Measurements from ENCODE around the gene NEUROD1.

Gene NEUROD1

GRCh38 chr2:181680937-181681811, 857 bp upstream of the NEUROD1 start:
- DNase-seq (ENCODE audit: low read depth) = no peak

- DNase-seq (ENCODE audit: low read depth) = no peak
These were observed 755 bp downstream of the NEUROD1 start for GRCh38 chr2:181679544-181679979.

- DNase-seq (ENCODE audit: low read depth) = no peak
These were observed 1.3 kb downstream of the NEUROD1 start for GRCh38 chr2:181678861-181679543.

GRCh38 chr2:181677912-181678586, 2.3 kb downstream of the NEUROD1 start:
- DNase-seq (ENCODE audit: low read depth) = peak; percentile 37

- no peak for DNase-seq (ENCODE audit: low read depth)
These were observed 5.1 kb downstream of the NEUROD1 start for GRCh38 chr2:181675254-181675653.

GRCh38 chr2:181674461-181674860, 5.9 kb downstream of the NEUROD1 start:
- DNase-seq (ENCODE audit: low read depth) = no peak

- DNase-seq (ENCODE audit: low read depth) = no peak
These were observed 7.1 kb downstream of the NEUROD1 start for GRCh38 chr2:181673173-181673572.

- no peak for DNase-seq (ENCODE audit: low read depth)
These were observed 7.9 kb downstream of the NEUROD1 start for GRCh38 chr2:181672255-181673008.

- no peak for DNase-seq (ENCODE audit: low read depth)
These were observed 9.7 kb downstream of the NEUROD1 start for GRCh38 chr2:181670632-181671031.

- DNase-seq (ENCODE audit: low read depth) = no peak
These were observed 13.1 kb downstream of the NEUROD1 start for GRCh38 chr2:181667234-181667633.

GRCh38 chr2:181662287-181662686, 18.0 kb downstream of the NEUROD1 start:
- no peak for DNase-seq (ENCODE audit: low read depth)

- no peak for DNase-seq (ENCODE audit: low read depth)
These were observed 20.1 kb downstream of the NEUROD1 start for GRCh38 chr2:181660181-181660580.

- DNase-seq (ENCODE audit: low read depth) = no peak
These were observed 21.9 kb downstream of the NEUROD1 start for GRCh38 chr2:181658444-181658843.

- DNase-seq (ENCODE audit: low read depth) = no peak
These were observed 22.9 kb downstream of the NEUROD1 start for GRCh38 chr2:181657379-181657778.

- DNase-seq (ENCODE audit: low read depth) = no peak
These were observed 23.6 kb downstream of the NEUROD1 start, which contains the start of gene CERKL for GRCh38 chr2:181656450-181657291. TSS of gene CERKL (minus strand) at chr2:181657105. CDS start at chr2:181657006, 99 bp downstream.

GRCh38 chr2:181655519-181655918, 24.8 kb downstream of the NEUROD1 start:
- no peak for DNase-seq (ENCODE audit: low read depth)

- DNase-seq (ENCODE audit: low read depth) = no peak
These were observed 30.8 kb downstream of the NEUROD1 start for GRCh38 chr2:181649436-181649979.

GRCh38 chr2:181648478-181649155, 31.7 kb downstream of the NEUROD1 start:
- DNase-seq (ENCODE audit: low read depth) = no peak

- no peak for DNase-seq (ENCODE audit: low read depth)
These were observed 33.8 kb downstream of the NEUROD1 start for GRCh38 chr2:181646415-181646987.

GRCh38 chr2:181643151-181643550, 37.2 kb downstream of the NEUROD1 start:
- no peak for DNase-seq (ENCODE audit: low read depth)
